Uterus (tissue), 2 donors: ENCODE measurements around the gene CAMK2B.

Experiments used
- POLR2A ChIP-seq, 2 donors: fragments of 450-650 bp; IDR thresholded peaks; one replicate each; pipeline ENCODE4 v1.6.1; 2016; ENCODE audit warnings: antibody characterized with exemption in 2 of 2, mild to moderate bottlenecking in 1 of 2, moderate library complexity in 1 of 2
- TF ChIP-seq, protein P1 (sequence below), 4 experiments: fragments of 200-600 bp in 2 of 4; fragments of 450-650 bp in 2 of 4; sonication (generic) in 2 of 4; IDR thresholded peaks; one replicate each; pipeline ENCODE4 v1.5.1; 2016 to 2019; ENCODE audit warnings: antibody characterized with exemption in 4 of 4, mild to moderate bottlenecking in 2 of 4, moderate library complexity in 1 of 4

- TF ChIP-seq, protein P1, sequence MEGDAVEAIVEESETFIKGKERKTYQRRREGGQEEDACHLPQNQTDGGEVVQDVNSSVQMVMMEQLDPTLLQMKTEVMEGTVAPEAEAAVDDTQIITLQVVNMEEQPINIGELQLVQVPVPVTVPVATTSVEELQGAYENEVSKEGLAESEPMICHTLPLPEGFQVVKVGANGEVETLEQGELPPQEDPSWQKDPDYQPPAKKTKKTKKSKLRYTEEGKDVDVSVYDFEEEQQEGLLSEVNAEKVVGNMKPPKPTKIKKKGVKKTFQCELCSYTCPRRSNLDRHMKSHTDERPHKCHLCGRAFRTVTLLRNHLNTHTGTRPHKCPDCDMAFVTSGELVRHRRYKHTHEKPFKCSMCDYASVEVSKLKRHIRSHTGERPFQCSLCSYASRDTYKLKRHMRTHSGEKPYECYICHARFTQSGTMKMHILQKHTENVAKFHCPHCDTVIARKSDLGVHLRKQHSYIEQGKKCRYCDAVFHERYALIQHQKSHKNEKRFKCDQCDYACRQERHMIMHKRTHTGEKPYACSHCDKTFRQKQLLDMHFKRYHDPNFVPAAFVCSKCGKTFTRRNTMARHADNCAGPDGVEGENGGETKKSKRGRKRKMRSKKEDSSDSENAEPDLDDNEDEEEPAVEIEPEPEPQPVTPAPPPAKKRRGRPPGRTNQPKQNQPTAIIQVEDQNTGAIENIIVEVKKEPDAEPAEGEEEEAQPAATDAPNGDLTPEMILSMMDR (IDR thresholded peaks at IDR 0.05): no peak
- TF ChIP-seq POLR2A (IDR thresholded peaks at IDR 0.05): no peak
These were observed 50.2 kb downstream of the CAMK2B start for GRCh38 chr7:44275146-44275545.
